Eye (tissue), 1 donor: ENCODE results near the gene IMMT.

ENCODE experiments used
- DNase-seq: peaks from one replicate; pipeline ENCODE4 v3.0.0-alpha.2; 2015

Gene IMMT

DNA sequence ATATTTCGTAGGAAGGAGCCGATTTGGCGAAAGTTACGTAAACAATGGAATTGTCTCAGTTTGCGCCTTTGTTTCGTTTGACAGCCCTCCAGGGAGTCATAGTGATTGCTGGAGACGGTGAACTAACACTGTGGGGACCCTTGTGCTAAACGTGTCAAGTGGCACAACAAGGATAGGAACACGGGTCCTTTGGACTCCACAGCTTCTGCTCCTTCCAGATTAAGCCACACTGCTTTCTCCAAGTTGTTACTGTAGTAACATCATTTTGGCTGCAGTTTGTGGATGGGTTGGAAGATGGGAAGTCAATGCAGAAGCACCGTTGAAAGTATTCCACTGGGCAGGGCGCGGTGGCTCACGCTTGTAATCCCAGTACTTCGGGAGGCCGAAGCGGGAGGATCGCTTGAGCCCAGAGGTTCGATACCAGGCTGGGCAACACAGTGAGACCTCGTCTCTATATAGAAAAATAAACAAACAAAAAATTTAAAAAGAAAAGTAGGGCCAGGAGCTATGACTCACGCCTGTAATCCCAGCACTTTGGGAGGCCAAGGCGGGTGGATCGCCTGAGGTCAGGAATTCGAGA, 636 bp upstream of the IMMT start:
- no peak for DNase-seq

DNA sequence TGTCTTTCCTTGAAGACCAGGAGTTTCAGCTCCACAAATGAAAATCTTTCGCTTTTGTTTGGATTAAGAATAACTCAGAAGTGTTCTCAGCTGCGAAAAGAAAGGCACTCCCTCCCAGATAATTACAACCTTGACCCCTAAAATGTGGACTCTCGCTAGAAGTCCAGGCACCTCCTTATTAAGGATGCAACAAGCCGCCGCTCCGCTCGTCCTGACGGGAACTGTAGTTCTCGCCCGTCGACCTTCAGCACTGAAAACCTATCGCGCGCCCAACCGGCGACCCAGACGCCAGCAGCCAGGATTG, 559 bp downstream of the IMMT start:
- no peak for DNase-seq

DNA sequence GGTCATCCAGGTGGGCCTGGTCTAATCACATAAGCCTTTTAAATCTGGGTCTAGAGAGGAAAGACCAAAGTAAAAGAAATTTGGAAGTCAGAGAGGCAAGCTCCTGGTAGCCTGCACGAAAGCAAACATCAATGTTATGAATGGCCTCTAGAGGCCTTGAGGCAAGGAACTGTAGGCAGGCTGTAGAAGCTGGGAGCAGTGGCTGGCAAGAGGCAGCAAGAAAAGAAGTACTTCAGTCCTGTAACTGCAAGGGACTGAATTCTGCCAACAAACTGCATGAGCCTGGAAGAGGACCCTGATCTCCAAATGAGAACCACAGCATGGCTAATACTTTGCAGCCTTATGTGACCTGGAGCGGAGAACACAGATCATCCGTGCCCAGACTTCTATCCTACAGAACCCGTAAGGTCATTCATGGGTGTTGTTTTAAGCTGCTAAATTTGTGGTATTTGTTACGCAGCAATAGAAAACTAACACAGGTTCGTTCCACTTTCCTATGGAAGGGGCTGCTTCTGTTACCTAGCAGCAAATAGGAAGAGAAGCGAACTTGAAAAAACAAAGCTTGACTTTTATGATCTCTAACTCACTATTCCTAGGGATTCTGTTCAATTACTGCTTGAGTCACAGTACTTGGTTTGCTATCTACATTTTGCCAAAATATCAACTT, 1.2 kb downstream of the IMMT start:
- no peak for DNase-seq

DNA sequence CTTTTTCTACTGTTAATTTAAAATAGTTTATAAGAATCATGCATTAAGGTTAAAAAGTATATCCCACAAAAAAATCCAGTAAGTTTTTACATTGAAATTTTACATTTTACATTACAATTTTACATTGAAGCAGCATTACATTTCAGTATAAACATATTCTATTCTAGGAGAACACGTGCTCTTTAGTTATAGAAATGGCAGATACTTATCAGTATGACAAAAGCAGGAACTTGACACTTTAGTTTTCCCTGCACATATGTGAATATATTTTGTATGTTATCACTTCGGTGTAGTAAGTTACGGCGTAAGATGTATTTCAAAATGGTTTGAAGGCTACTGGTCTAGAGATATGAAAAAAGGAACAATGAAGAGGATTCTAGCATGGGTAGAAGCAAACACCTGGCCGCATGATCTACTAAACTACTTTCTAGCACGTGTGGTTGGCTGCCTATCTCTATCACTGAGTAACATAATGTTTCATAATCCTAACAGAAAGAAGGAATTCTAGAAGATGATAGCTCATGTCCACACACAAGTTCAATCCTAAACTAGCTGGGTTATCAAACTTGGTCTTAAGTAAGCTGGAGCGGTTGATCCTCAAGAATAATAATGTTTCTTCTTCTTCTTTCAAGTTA, 5.4 kb downstream of the IMMT start:
- no peak for DNase-seq

- no peak for DNase-seq
Observed at GRCh38 chr2:86186431-86186830, 8.8 kb downstream of the IMMT start.

- DNase-seq = no peak
Observed at GRCh38 chr2:86185517-86186212, 9.6 kb downstream of the IMMT start.

GRCh38 chr2:86176597-86176996, 18.7 kb downstream of the IMMT start:
- DNase-seq = no peak

DNA sequence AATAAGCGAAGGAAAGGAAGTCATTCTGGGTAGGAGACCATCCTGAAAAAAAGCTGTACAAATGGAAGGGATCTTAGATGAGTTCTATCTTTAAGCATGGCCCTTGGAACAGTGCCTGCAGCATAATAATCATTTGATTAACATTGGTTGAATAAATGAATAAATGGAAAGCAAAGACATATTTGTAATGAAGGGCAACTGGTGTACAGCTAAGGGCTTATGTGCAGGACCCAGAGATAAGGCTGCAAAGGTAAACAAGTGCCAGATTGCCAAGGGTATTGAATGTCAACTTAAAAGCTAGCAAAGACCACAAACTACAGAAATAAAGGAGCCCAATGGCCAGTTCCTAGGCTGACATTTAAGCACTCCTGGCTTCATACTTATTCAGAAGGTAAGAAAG, 19.4 kb downstream of the IMMT start:
- DNase-seq = no peak

DNA sequence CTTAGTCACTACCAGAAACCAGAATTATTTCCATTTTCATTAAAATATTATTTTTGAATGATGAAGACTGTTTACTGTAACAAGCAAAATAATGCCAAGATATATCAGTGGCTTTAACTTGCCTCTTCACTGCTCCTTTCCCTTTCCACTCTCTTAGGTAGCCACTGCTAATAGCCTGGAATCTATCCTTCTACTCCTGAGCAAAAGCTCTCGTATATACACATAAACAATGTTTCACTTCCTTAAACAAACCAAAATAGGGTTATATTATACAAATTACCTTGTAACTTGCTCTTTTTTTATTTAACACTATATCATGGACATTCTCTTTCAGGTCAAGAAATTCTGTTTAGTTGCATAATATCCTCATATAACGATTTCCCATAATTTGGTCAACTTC, 20.8 kb downstream of the IMMT start:
- no peak for DNase-seq

- no peak for DNase-seq
Observed at GRCh38 chr2:86172610-86173009, 22.7 kb downstream of the IMMT start.

GRCh38 chr2:86171295-86171694, 24.0 kb downstream of the IMMT start:
- DNase-seq = no peak

GRCh38 chr2:86170449-86170848, 24.8 kb downstream of the IMMT start:
- no peak for DNase-seq

DNA sequence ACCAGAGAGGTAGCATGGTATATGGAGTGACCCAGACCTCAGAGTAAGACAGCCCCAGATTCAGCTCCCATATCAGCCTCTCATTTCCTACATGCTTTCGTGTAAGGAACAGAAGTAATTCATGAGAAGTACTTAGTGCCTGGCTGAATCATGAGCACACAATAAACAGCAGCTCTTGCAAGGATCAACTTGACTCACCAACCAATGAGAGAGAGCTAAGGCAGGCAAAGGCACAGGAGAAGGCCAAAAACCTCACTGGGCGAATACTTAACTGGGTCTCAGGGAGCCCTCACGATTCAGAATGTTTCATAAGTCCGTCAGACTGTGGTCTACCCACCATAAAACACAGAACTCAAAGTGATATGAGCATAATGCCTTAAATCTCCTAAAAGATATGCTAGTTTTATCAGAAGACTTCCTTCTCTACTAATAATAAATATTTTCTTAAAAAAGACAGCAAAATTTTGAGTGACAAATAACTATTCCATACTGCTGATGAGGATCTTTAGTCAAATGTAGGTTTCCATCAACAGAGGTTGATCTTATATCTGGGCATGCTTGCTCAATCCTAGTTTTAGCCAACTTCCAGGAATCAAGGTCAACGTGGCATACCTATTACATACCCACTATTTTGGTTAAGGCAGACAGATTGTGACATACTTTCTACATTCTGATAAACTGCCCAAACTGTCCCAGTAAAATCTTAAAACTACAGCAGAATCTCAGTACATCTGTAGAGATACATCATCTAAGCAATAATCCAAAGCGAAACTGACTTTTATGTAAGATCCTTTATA, 34.9 kb downstream of the IMMT start:
- DNase-seq = no peak

- no peak for DNase-seq
Observed at GRCh38 chr2:86158286-86158685, 37.0 kb downstream of the IMMT start.

DNA sequence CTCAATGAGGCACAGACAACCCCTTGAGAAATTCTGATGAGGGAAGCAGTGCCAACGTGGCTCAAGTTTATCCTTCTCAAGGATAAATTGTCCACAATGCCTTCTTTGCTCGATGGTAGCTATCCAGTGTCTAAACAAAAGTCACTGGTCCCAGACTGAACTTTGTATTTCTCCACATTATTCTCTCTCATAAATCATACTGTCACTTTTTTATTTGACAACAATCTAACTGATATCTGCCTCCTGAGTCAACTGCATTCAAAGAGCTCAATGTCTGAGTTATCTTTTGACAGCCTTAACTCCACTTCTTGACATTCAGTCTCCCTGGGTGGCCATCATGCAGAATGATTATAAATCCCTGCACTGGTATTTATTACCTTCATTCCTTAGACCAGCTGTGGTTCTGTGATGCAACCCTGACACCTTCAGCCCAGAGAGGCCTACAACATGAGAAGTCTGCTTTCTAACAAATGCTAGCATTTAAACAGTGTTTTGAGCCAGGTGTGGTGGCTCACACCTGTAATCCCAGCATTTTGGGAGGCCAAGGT, 38.2 kb downstream of the IMMT start:
- DNase-seq = no peak

DNA sequence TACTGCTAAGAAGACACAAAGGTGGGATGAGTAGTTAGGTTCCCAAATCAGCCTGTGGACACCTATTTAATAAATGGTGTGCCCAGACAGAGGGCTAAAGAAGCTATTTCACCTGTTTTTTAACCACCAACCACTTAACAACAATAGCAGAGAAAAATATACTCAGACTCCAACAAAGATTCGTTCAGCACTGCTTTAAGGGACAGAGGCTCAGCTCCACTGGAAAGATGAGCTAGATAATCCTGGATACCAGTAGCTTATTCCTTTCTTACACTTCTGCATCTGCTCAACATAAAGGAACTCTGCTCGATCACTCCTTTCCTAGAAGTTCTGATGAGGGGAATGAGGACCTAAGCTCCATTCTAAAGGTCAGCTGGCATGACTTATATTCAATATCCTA, 44.8 kb downstream of the IMMT start:
- no peak for DNase-seq

GRCh38 chr2:86147793-86148192, 47.5 kb downstream of the IMMT start:
- no peak for DNase-seq

- DNase-seq = no peak
Observed at GRCh38 chr2:86143926-86144685, 51.2 kb downstream of the IMMT start.

DNA sequence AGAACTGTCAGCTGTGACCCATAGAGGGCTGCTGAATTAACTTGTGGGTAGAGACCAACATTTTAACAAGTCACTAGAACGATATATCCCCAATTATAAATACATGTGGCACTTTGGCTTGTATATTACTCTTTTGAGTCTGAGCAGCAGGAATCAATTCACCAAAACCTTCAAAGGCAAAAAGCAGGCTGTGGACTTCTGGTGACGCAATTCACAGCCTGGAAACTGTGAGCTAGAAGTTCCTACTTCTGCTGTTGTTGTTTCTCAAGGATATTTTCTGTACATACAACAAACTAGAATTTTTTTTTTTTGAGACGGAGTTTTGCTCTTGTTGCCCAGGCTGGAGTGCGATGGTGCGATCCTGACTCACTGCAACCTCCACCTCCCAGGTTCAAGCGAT, 52.0 kb downstream of the IMMT start:
- no peak for DNase-seq

- no peak for DNase-seq
Observed at GRCh38 chr2:86142436-86143257, 52.6 kb downstream of the IMMT start.

DNA sequence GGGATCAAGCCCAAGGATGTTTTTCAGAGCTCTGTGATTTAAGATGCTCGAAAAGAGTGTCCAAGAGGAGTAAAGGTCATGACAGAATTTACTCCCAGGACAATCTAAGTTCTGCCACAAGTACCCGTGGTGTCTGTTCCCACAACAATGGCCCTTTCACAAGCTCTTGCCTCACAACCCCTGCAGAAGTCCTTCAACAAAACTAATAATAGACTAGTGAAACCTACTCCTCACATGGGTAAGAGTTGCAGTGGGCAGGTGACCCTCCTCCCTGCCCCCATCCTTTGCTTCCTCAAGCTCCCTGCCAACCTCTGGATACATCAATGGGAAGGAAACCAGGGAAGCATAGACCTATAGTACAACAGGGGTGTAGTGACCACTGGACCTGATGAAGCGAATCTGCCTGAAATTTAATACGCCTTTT, 54.3 kb downstream of the IMMT start:
- DNase-seq = no peak
